Activated naive CD8-positive, alpha-beta T cell treated with anti-CD3 and anti-CD28 coated beads, Interleukin-2, amount 10 ng/mL, durations not matched to agents 7 days and 5 days (primary cell): ENCODE results near the gene NUP42. TPM values are rescaled to one million over a fixed set of nuclear protein-coding genes. Genes with fewer than 3 reads are reported as not detected.

Source experiments
- ATAC-seq: fragments of 150-1000 bp; cut with Tn5 transposase; one replicate; pipeline ENCODE4 v1.10.0; 2021; ENCODE audit warnings: low read depth, moderate library complexity
- POLR2A ChIA-PET: fragments of 350-600 bp; sonication (Branson Sonifier 250); formaldehyde crosslinking; loops from one replicate; lab custom pipeline; 2021; ENCODE audit warnings: antibody characterized with exemption; lab: Charles Lee
- DNase-seq: peaks from one replicate; pipeline ENCODE4 v3.0.0; 2021
- H3K27ac Mint-ChIP-seq: one replicate; pipeline ENCODE4 v1.8.0; 2022; ENCODE audit warnings: mild to moderate bottlenecking, mixed read lengths
- H3K27me3 Mint-ChIP-seq: one replicate; pipeline ENCODE4 v1.8.0; 2022; ENCODE audit warnings: mild to moderate bottlenecking, moderate library complexity, mixed read lengths
- H3K36me3 Mint-ChIP-seq: one replicate; pipeline ENCODE4 v1.8.0; 2021; ENCODE audit warnings: mild to moderate bottlenecking, mixed read lengths
- H3K4me1 Mint-ChIP-seq: one replicate; pipeline ENCODE4 v1.8.0; 2021; ENCODE audit warnings: mixed read lengths
- H3K4me3 Mint-ChIP-seq: one replicate; pipeline ENCODE4 v1.8.0; 2022; ENCODE audit warnings: mild to moderate bottlenecking, moderate library complexity, mixed read lengths
- H3K9me3 Mint-ChIP-seq: one replicate; pipeline ENCODE4 v1.8.0; 2021; ENCODE audit warnings: mixed read lengths
- total RNA-seq, 2 experiments: library from RNA; stranded (reverse); gene quantifications; one replicate each; pipeline ENCODE4 v1.2.3, GENCODE V29; 2021

Gene NUP42
- total RNA-seq, 2 experiments from 2014 or later, result 39.2 to 43.4 TPM

GRCh38 chr7:23230641-23231101 is 48.8 kb downstream of the NUP42 start:
- peaks cover 5% of the 10 kb centered on the region for H3K27me3 Mint-ChIP-seq
- H3K9me3 Mint-ChIP-seq, result no peaks in the 10 kb centered on the region
- POLR2A ChIA-PET, result no interaction called here
- no peak for DNase-seq
- H3K4me3 Mint-ChIP-seq, result no peak overlapping the region
- no peak overlapping the region for H3K27ac Mint-ChIP-seq
- peaks cover 5% of the 10 kb centered on the region for H3K4me1 Mint-ChIP-seq
- no peaks in the 10 kb centered on the region for H3K36me3 Mint-ChIP-seq
- ATAC-seq, result no peak

DNA sequence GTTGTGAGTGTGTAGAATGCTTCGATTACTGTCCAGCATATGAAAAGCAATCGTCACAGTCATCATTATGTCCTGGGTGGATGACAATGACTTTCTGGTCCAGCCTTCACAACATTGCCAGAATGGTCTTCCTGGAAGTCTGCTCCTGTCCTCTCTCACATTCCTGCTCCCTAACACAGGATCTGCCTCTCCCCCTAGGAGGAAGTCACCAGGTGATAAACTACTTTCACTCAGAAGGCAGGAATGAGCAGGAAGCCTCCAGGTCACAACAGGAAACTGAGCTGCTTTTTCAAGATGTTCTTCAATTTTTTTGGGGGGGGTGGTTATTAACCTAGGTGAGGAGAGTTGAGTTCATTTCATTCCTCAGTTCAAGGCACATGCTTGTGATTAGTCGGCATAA is 51.1 kb downstream of the NUP42 start:
- H3K27me3 Mint-ChIP-seq, result peaks cover 3% of the 10 kb centered on the region

GRCh38 chr7:23234569-23235296 is 52.9 kb downstream of the NUP42 start:
- no peak for DNase-seq
- ATAC-seq, result no peak
- no peak overlapping the region for H3K4me3 Mint-ChIP-seq
- no peaks in the 10 kb centered on the region for H3K9me3 Mint-ChIP-seq
- peaks cover 6% of the 10 kb centered on the region for H3K27me3 Mint-ChIP-seq
- POLR2A ChIA-PET, result no interaction called here
- no peaks in the 10 kb centered on the region for H3K36me3 Mint-ChIP-seq
- peaks cover 5% of the 10 kb centered on the region for H3K4me1 Mint-ChIP-seq
- H3K27ac Mint-ChIP-seq, result no peak overlapping the region

More for the DNA sequence above, 51.1 kb downstream of the NUP42 start:
- POLR2A ChIA-PET, result no interaction called here
- ATAC-seq (no peak), DNase-seq (no peak)
- no peaks in the 10 kb centered on the region for H3K9me3 Mint-ChIP-seq
- H3K4me1 Mint-ChIP-seq, result peaks cover 5% of the 10 kb centered on the region
- H3K27ac Mint-ChIP-seq, result no peak overlapping the region
- H3K4me3 Mint-ChIP-seq, result no peak overlapping the region
- H3K36me3 Mint-ChIP-seq, result no peaks in the 10 kb centered on the region

GRCh38 chr7:23235813-23236221 is 54.0 kb downstream of the NUP42 start:
- POLR2A ChIA-PET, result interaction anchor here (0.5 kb wide), 1 partner anchor 130 kb away, joined by 3 read pairs; no protein-coding TSS in a partner anchor
- Mint-ChIP-seq H3K27ac (no peak overlapping the region), H3K4me3 (no peak overlapping the region), H3K9me3 (no peaks in the 10 kb centered on the region), H3K36me3 (no peaks in the 10 kb centered on the region), H3K27me3 (peaks cover 6% of the 10 kb centered on the region), H3K4me1 (peaks cover 5% of the 10 kb centered on the region)
- ATAC-seq, result no peak
- DNase-seq, result no peak

DNA sequence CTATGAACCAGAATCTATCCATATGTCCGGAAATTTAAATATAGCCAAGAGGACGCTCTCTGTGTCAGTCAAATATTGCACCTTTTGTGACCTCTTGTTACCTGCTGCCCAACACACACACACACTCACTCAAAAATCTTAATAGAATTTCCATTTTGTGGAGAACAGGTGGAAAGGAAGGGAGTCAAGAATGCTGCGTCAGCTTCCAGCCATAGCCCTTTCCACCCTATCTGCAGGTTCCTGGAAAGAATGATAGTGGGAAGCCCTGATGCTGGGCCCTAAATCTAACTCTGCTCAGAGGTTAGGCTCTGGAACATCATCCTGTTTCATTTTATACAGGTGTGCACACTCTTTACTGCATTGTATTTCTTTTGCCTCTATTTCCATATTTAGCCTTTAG is 55.2 kb downstream of the NUP42 start:
- ATAC-seq (no peak), DNase-seq (no peak)
- Mint-ChIP-seq H3K27me3 (peaks cover 6% of the 10 kb centered on the region), H3K9me3 (no peaks in the 10 kb centered on the region), H3K4me1 (peaks cover 5% of the 10 kb centered on the region), H3K4me3 (no peak overlapping the region), H3K36me3 (no peaks in the 10 kb centered on the region), H3K27ac (no peak overlapping the region)
- POLR2A ChIA-PET, result no interaction called here

DNA sequence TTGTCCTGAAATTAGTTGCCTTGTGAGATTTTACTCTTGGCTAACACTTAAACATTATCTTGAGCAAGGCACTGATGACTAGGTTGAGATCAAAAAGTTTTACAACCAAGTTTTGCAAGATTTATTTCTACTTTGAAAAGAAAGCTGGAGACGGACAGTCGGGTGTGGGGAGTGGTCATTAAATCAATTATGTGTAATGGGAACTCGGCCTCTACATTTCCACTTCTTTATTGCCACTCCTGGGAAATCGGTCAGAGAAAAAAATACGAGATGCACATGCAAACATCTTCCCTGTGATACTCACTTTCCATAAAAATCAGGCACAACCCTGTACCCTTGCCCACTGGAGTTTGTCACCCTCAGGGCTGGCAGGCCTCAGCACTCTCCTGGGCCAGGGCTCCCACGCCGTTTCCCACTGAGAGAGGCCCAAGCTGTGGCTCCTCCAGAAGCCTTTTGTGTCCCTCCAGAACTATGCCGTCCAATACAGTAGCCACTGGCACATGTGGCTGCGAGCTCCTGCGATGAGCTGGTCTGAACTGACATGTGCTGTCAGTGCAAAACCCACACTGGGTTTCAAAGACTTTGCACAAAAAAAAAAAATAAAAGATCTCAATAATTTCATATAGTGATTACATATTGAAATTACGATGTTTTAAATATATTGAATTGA is 57.3 kb downstream of the NUP42 start:
- H3K9me3 Mint-ChIP-seq, result no peaks in the 10 kb centered on the region
- no peaks in the 10 kb centered on the region for H3K36me3 Mint-ChIP-seq
- no peak overlapping the region for H3K27ac Mint-ChIP-seq
- peaks cover 15% of the 10 kb centered on the region for H3K27me3 Mint-ChIP-seq
- POLR2A ChIA-PET, result no interaction called here
- no peak overlapping the region for H3K4me3 Mint-ChIP-seq
- peaks cover 3% of the 10 kb centered on the region for H3K4me1 Mint-ChIP-seq
- ATAC-seq, result no peak
- no peak for DNase-seq

- DNase-seq (no peak), ATAC-seq (no peak)
- no peak overlapping the region for H3K27ac Mint-ChIP-seq
- peaks cover 3% of the 10 kb centered on the region for H3K4me1 Mint-ChIP-seq
- H3K36me3 Mint-ChIP-seq, result no peaks in the 10 kb centered on the region
- H3K27me3 Mint-ChIP-seq, result peaks cover 21% of the 10 kb centered on the region
- H3K9me3 Mint-ChIP-seq, result no peaks in the 10 kb centered on the region
- H3K4me3 Mint-ChIP-seq, result no peak overlapping the region
- POLR2A ChIA-PET, result no interaction called here
These were observed 57.9 kb downstream of the NUP42 start for GRCh38 chr7:23239698-23240097.

DNA sequence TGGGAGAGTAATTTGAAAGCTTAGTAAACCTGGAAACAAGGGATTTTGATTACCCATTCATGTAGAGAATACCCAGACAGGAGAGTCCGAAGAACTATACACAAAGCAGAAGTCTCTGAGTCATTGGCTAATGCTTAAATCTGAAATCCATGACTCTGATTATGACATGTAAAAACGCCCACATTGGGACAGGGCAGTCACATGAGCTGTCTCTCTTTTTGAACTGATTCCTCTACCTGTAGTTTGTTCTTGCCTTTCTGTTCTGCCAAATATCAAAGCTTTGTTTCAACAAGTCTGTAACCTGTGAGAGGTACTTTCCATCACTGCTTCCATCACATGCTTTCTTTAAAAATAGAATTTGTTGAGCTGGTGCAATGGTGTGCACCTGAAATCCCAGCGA is 60.5 kb downstream of the NUP42 start:
- POLR2A ChIA-PET, result no interaction called here
- Mint-ChIP-seq H3K4me3 (no peak overlapping the region), H3K27me3 (peaks cover 41% of the 10 kb centered on the region), H3K9me3 (no peaks in the 10 kb centered on the region), H3K4me1 (no peaks in the 10 kb centered on the region), H3K36me3 (no peaks in the 10 kb centered on the region), H3K27ac (no peak overlapping the region)
- no peak for ATAC-seq
- DNase-seq, result no peak

DNA sequence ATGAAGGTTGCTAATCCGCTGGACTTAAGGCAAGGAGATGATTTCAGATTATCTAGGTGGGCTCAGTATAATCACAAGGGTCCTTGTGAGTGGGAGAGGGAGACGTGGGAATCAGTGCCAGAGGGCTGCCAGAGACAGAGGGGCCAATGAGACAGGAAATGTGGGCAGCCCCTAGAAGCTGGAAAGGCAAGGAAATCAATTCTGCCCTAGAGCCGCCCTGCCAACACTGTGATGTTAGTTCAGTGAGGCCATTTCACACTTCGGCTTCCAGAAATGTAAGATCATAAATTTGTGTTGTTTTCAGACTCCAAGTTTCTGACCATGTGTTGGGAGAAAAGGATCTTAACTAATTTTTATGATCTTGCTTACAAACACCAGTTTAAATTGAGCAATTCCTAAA is 61.1 kb downstream of the NUP42 start:
- H3K4me1 Mint-ChIP-seq, result peaks cover under 1% of the 10 kb centered on the region
- no peak overlapping the region for H3K27ac Mint-ChIP-seq
- ATAC-seq (no peak), DNase-seq (no peak)
- no peaks in the 10 kb centered on the region for H3K9me3 Mint-ChIP-seq
- POLR2A ChIA-PET, result no interaction called here
- H3K4me3 Mint-ChIP-seq, result no peak overlapping the region
- H3K36me3 Mint-ChIP-seq, result no peaks in the 10 kb centered on the region
- peaks cover 45% of the 10 kb centered on the region for H3K27me3 Mint-ChIP-seq

- DNase-seq (no peak), ATAC-seq (no peak)
- H3K4me1 Mint-ChIP-seq, result peaks cover 2% of the 10 kb centered on the region
- H3K27me3 Mint-ChIP-seq, result peaks cover 72% of the 10 kb centered on the region
- H3K36me3 Mint-ChIP-seq, result no peaks in the 10 kb centered on the region
- peaks cover 3% of the 10 kb centered on the region for H3K9me3 Mint-ChIP-seq
- no peak within 1 kb of the TSS for H3K4me3 Mint-ChIP-seq
- H3K27ac Mint-ChIP-seq, result no peak within 1 kb of the TSS
- POLR2A ChIA-PET, result no interaction called here
These were observed 64.7 kb downstream of the NUP42 start, which contains the start of gene GPNMB for GRCh38 chr7:23246555-23246954. TSS of gene GPNMB (plus strand) at chr7:23246775. CDS start at chr7:23246858, 83 bp downstream.

DNA sequence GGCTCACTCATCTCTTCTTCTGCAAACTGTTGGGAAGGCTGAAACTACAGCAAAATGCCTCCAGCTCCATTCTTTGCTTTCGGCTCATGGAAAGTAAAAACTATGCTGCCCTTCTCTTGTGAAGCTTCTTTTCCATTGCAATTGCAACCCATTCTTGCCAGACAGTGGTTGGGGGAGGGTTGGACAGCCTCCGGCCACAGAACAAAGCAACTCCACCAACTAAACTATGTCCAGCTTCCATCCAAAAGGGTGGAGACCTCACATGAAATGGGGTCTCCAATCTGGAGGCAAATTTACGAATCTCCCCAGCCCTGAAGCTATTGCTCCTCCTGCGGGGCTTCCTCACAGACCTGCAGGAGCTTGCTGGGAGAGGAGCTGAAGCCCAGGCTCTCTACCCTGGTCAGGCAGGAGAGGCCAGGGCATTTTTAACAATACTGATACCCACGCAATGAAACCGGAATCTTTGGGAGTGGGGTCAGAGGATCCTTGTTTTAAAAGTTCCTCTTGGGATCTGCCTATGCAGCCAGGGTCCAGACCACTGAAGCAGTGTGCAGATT is 65.3 kb downstream of the NUP42 start:
- no peak overlapping the region for H3K4me3 Mint-ChIP-seq

GRCh38 chr7:23247603-23248335 is 65.9 kb downstream of the NUP42 start:
- POLR2A ChIA-PET, result no interaction called here
- Mint-ChIP-seq H3K9me3 (peaks cover 3% of the 10 kb centered on the region), H3K4me1 (peaks cover 2% of the 10 kb centered on the region), H3K27me3 (peaks cover 82% of the 10 kb centered on the region), H3K27ac (no peak overlapping the region), H3K4me3 (peak overlapping the region; percentile 12), H3K36me3 (no peaks in the 10 kb centered on the region)
- no peak for ATAC-seq
- DNase-seq, result no peak

More for the DNA sequence above, 65.3 kb downstream of the NUP42 start:
- DNase-seq, result no peak
- H3K27ac Mint-ChIP-seq, result no peak overlapping the region
- POLR2A ChIA-PET, result no interaction called here
- H3K27me3 Mint-ChIP-seq, result peaks cover 78% of the 10 kb centered on the region
- peaks cover 2% of the 10 kb centered on the region for H3K4me1 Mint-ChIP-seq
- ATAC-seq, result no peak
- H3K36me3 Mint-ChIP-seq, result no peaks in the 10 kb centered on the region
- H3K9me3 Mint-ChIP-seq, result peaks cover 3% of the 10 kb centered on the region

GRCh38 chr7:23249486-23249885 is 67.6 kb downstream of the NUP42 start:
- peaks cover 2% of the 10 kb centered on the region for H3K4me1 Mint-ChIP-seq
- H3K36me3 Mint-ChIP-seq, result no peaks in the 10 kb centered on the region
- POLR2A ChIA-PET, result no interaction called here
- peaks cover 83% of the 10 kb centered on the region for H3K27me3 Mint-ChIP-seq
- H3K4me3 Mint-ChIP-seq, result no peak overlapping the region
- DNase-seq (no peak), ATAC-seq (no peak)
- H3K27ac Mint-ChIP-seq, result no peak overlapping the region
- peaks cover 3% of the 10 kb centered on the region for H3K9me3 Mint-ChIP-seq
